Embryonic facial prominence (tissue), 1 donor: ENCODE measurements around the gene SCRN3.
"Not testable (repeated sequence)": the region's sequence is repeated elsewhere in the genome, so short reads cannot be mapped to it uniquely, and the experiment has no call there.

Experiments used
- DNase-seq: peaks from one replicate; pipeline ENCODE4 v3.0.0-alpha.2; 2016; ENCODE audit errors: extremely low spot score

Gene SCRN3, protein sequence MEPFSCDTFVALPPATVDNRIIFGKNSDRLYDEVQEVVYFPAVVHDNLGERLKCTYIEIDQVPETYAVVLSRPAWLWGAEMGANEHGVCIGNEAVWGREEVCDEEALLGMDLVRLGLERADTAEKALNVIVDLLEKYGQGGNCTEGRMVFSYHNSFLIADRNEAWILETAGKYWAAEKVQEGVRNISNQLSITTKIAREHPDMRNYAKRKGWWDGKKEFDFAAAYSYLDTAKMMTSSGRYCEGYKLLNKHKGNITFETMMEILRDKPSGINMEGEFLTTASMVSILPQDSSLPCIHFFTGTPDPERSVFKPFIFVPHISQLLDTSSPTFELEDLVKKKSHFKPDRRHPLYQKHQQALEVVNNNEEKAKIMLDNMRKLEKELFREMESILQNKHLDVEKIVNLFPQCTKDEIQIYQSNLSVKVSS

GRCh38 chr2:174395284-174395968 is at the start of gene SCRN3:
TSS of gene SCRN3 (plus strand) at chr2:174395730. CDS start at chr2:174398284, 2,554 bp downstream.
- DNase-seq: peak; percentile 63

- DNase-seq: no peak
Observed at GRCh38 chr2:174350018-174350417, 45.5 kb upstream of the SCRN3 start.

GRCh38 chr2:174350593-174351181 is 44.8 kb upstream of the SCRN3 start:
- DNase-seq: no peak

DNA sequence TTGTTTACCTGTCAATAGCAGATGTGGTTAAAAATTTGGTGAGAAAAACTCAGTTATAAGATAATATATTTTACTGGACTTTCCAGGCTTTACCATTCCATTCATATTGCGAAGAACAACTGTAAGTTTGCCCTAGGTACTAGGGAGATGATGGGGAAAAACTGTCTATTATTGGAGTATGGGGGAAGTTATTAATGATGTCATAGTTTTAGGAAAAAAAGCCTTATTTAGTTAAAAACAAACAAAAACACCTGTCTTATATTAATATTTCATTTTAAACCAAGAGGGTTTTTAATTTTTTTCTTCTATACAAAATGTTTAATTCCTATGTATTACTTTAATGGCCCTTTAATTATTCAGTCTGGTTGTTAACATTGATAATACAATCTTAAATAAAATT is 42.5 kb upstream of the SCRN3 start:
- DNase-seq: no peak

DNA sequence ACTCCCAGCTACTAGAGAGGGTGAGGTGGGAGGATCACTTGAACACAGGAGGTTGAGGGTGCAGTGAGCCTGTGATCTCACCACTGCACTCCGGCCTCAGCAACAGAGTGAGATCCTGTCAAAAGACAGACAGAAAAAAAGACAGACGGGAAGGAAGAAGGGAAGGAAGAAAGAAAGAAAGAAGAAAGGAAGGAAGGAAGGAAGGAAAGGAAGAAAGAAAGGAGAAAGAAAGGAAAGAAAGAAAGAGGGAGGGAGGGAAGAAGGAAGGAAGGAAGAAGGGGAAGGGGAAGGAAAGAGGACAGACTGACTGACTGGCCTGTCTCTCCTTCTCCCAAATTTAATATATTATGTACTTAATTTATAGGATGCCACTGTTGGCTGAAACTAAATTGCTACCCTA is 39.2 kb upstream of the SCRN3 start:
- no peak for DNase-seq

DNA sequence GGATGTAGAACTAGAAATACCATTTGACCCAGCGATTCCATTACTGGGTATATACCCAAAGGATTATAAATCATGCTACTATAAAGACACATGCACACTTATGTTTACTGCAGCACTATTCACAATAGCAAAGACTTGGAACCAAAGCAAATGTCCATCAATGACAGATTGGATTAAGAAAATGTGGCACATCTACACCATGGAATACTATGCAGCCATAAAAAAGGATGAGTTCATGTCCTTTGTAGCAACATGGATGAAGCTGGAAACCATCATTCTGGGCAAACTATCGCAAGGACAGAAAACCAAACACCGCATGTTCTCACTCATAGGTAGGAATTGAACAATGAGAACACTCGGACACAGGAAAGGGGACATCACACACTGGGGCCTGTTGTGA is 35.9 kb upstream of the SCRN3 start:
- DNase-seq: not testable (repeated sequence)

DNA sequence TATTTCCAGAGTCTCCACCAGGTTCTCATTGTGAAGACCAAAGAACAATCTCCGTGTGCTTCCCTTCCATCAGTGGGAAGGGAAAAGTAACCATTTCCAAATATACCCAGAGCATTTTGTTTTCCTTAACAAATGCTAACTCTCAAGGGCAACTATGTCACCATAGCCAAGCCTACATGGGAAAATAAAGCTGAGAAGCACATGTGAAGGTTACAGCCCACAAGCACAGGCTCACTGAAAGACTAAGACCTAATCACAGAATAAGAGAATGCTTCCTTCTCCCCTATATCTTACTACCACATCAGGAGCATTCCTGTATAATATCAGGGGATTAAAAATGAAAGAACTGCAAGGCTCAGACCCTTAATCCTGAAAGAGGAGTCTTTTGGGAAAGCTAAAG is 32.6 kb upstream of the SCRN3 start:
- DNase-seq: no peak

- DNase-seq: not testable (repeated sequence)
Observed at GRCh38 chr2:174363492-174364225, 31.9 kb upstream of the SCRN3 start.

DNA sequence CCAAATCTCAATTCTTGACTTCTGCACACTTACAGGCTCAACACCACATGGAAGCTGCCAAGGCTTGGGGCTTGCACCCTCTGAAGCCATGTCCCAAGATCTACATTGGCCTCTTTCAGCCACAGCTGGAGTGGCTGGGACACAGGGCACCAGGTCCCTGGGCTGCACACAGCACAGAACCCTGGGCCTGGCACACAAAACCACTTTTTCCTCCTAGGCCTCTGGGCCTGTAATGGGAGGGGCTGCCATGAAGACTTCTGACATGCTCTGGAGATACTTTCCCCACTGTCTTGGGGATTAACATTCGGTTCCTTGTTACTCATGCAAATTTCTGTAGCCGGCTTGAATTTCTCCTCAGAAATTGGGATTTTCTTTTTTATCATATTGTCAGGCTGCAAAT is 30.9 kb upstream of the SCRN3 start:
- DNase-seq: no peak

- DNase-seq: no peak
Observed at GRCh38 chr2:174365571-174365970, 30.0 kb upstream of the SCRN3 start.

- no peak for DNase-seq
Observed at GRCh38 chr2:174368691-174369090, 26.8 kb upstream of the SCRN3 start.

GRCh38 chr2:174376967-174377366 is 18.6 kb upstream of the SCRN3 start:
- DNase-seq: no peak

- no peak for DNase-seq
Observed at GRCh38 chr2:174383796-174384195, 11.7 kb upstream of the SCRN3 start.

GRCh38 chr2:174385201-174385600 is 10.3 kb upstream of the SCRN3 start:
- DNase-seq: no peak

DNA sequence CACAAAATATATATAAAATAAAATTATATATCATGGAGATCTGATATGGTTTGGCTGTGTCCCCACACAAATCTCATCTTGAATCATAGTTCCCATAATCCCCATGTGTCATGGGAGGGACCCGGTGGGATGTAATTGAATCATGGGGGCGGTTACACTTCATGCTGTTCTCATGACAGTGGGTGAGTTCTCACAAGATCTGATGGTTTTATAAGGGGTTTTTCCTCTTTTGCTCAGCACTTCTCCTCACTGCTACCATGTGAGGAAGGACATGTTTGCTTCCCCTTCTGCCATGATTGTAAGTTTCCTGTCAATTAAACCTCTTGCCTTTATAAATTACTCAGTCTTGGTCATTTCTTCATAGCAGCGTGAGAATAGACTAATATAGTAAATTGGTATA is 6.8 kb upstream of the SCRN3 start:
- DNase-seq: not testable (repeated sequence)

- no peak for DNase-seq
Observed at GRCh38 chr2:174389542-174389941, 6.0 kb upstream of the SCRN3 start.

DNA sequence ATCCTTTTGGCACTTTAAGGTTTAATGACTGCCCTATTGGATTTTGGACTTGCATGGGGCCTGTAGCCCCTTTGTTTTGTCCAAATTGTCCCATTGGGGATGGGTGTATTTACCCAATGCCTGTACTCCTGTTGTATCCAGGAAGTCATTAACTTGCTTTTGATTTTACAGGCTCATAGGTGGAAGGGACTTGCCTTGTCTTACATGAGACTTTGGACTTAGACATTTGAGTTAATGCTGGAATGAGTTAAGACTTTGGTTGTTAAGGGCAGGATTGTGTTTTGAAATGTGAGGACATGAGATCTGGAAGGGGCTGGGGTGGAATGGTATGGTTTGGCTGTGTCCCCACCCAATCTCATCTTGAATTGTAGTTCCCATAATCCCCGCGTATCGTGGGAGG is 5.2 kb upstream of the SCRN3 start:
- not testable (repeated sequence) for DNase-seq

DNA sequence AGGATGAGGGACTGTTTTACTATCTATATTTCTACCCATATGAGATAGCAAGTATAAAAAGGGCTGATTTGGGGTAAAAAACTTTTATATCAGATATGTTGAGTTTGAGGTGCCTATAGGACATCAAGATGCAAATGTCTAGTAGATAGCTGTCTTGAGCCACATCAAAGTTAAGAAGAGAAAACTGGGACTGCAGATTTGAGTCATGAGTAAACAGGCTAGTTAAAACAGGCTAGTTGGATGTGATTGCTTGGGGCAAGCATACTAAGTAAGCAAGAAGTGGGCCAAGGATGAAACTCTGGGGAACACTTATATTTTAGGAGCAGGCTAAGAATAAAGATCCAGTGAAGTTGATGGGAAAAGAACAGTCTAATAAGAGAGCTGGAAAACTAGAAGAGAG is 2.8 kb upstream of the SCRN3 start:
- DNase-seq: no peak

- DNase-seq: no peak
Observed at GRCh38 chr2:174395969-174396630, 570 bp downstream of the SCRN3 start.

- DNase-seq: no peak
Observed at GRCh38 chr2:174397773-174398172, 2.2 kb downstream of the SCRN3 start.

DNA sequence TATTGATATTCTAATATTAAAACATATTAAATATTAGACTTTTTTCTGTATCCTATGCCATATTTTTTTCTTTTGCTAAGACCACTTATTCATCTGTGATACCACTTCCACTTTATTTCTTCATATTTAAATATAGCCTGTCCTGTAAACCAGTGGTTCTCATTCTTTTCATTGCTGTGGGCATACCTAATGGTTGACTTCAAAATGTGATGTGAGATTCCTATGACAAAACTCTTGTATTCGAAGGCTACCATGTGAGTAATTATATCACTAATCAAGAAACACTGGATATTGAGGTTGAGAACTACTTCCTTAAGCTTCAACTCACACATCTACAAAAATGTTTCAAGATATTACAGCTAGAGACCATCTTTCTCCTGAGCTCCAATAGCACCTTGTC is 3.6 kb downstream of the SCRN3 start:
- no peak for DNase-seq

DNA sequence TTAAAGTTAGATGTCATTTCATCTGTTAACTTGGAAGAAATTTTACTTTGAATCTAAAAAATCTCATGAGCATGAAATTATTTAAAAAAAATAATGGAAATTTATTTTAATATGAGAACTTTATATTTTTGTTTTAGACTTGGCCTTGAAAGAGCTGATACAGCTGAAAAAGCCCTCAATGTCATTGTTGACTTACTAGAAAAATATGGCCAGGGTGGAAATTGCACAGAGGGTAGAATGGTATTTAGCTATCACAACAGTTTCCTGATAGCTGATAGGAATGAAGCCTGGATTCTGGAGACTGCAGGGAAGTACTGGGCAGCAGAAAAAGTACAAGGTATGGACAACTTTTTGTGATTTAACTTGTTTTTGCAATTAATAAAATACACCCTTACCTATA is 5.3 kb downstream of the SCRN3 start:
- no peak for DNase-seq
